ENCODE measurements around the gene CACNA1B. TPM values are rescaled to one million over a fixed set of nuclear protein-coding genes. Genes with fewer than 3 reads are reported as not detected.
A peak's percentile ranks its signal among the peaks of the same experiment; 100 is the strongest.

The CACNA1B gene
- total RNA-seq, 1 donor from 2014 or later, result 84.4 TPM

DNA sequence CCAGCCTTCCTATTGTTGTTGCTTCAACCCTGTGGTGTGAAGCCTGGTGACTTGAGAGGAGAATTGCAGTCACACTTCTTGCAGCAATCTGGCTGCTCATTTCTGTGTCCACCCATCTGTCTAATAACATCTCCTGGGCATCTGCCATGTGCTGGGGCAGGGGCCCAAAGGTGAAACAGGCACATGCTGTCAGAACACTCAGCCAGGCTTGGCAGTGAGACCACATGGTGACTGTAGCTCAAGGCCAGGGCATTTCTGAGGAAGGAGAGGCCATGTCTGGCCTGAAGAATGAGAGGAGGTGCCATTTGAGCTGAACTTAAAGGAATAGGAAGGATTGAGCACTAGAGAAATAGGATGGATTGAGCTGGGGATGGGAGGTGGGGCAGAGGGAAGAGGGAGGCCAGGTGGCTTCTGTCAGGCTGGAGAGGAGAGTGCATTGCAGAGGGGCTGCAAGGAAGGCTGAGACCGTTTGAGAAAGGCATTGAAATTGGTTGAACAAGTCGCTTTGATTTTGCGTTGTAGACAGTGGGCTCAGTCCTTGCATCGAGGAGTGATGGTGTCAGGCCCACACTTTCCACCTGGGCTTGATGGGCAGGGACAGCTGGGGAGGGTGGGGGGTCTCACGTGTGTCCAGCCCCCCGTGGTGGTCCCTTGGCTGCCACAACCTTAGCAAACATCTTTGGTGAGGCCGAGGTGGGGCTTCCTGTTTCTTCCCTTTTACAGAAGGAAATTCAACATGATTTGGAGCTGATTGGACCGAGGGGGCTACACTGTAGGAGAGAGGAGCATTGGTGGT is 222.4 kb downstream of the CACNA1B start:
- peak overlapping the region; percentile 55 for H3K4me3 Mint-ChIP-seq (ENCODE audit: unreplicated experiment)
- DNase-seq, result no peak
- TF ChIP-seq CTCF (IDR thresholded peaks at IDR 0.05; ENCODE audit: partially characterized antibody, unreplicated experiment), result no peak
- H3K4me1 Mint-ChIP-seq (ENCODE audit: low read depth, unreplicated experiment), result peaks cover 25% of the 10 kb centered on the region
- H3K36me3 Mint-ChIP-seq (ENCODE audit: unreplicated experiment), result peaks cover 25% of the 10 kb centered on the region
- H3K27ac Mint-ChIP-seq (ENCODE audit: unreplicated experiment), result peak overlapping the region; percentile 94
- peaks cover 34% of the 10 kb centered on the region for H3K9me3 Mint-ChIP-seq (ENCODE audit: unreplicated experiment)
- H3K27me3 Mint-ChIP-seq (ENCODE audit: unreplicated experiment), result peaks cover 22% of the 10 kb centered on the region

DNA sequence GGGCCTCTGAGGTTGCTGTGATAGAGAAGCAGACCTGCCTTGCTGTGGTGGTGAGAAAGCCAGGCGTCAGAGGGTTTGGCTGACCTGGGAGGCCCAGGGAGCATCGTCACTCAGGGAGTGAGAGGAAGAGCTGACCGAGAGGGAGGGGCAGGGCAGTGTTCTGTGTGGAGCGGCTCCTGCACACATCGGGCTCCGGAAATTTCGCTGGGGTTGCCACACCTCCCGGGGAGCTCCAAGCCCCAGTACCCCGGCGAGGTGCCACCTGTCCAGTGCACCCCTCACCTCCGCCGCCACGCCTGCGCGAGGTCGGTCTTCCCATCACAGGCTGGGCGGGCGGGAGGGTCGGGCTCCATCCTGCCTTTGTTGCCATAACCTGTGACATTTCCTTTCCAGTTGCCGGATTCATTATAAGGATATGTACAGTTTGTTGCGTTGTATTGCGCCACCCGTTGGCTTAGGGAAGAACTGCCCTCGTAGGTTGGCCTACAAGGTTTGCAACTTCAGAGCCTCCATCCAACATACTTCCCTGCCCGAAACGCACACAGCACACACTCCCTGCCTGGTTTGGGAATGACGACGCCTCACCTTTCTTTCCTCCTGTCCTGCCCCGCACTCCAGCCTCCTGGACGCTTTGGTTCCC is 223.2 kb downstream of the CACNA1B start:
- H3K36me3 Mint-ChIP-seq (ENCODE audit: unreplicated experiment), result peaks cover 18% of the 10 kb centered on the region
- TF ChIP-seq CTCF (IDR thresholded peaks at IDR 0.05; ENCODE audit: partially characterized antibody, unreplicated experiment), result no peak
- H3K9me3 Mint-ChIP-seq (ENCODE audit: unreplicated experiment), result peaks cover 30% of the 10 kb centered on the region
- peak overlapping the region; percentile 55 for H3K4me3 Mint-ChIP-seq (ENCODE audit: unreplicated experiment)
- peak overlapping the region; percentile 33 for H3K27ac Mint-ChIP-seq (ENCODE audit: unreplicated experiment)
- H3K27me3 Mint-ChIP-seq (ENCODE audit: unreplicated experiment), result peaks cover 22% of the 10 kb centered on the region
- H3K4me1 Mint-ChIP-seq (ENCODE audit: low read depth, unreplicated experiment), result peaks cover 25% of the 10 kb centered on the region
- no peak for DNase-seq

DNA sequence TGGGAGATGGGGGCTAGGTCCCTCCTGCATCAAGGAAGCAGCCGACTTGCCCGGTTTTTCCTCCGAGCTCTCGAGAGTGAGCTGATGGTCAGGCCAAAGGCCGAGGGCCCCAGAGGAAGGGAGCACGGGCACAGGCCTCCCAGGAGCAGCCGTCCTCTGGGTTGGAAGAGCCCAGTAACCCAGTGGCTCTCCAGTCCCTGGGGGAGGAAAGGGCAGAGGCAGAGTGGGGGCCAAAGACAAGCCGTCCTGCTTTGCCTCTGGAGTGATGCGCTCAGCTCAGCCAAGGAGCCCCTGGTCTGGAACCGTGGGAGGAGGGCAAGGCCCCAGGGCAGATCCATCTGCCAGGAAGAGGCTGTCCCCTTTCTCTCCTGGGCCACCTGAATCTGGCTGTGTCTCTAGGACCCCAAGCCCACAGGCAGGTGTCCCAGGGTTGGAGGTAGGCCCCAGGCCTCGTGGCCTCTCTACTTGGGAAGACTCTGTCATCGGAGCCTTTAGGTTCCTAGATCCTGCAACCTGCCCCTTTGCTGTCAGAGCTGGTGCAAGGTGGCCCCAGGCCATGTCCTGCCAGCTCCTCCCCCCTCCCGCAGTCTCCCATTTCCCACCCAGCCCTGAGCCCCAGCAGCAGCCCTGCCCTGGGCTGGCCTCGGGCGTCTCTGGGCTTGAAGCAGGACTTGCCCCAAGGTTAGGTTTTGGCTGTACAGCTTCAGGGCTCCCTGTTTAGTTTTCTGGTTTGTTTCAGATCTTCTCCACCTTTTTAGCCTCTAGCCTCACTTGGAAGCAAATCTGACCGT is 224.1 kb downstream of the CACNA1B start:
- Mint-ChIP-seq H3K27me3 (ENCODE audit: unreplicated experiment) (peaks cover 19% of the 10 kb centered on the region), H3K4me1 (ENCODE audit: low read depth, unreplicated experiment) (peaks cover 25% of the 10 kb centered on the region), H3K36me3 (ENCODE audit: unreplicated experiment) (peaks cover 10% of the 10 kb centered on the region), H3K9me3 (ENCODE audit: unreplicated experiment) (peaks cover 32% of the 10 kb centered on the region), H3K4me3 (ENCODE audit: unreplicated experiment) (no peak overlapping the region), H3K27ac (ENCODE audit: unreplicated experiment) (no peak overlapping the region)
- DNase-seq, result no peak
- TF ChIP-seq CTCF (IDR thresholded peaks at IDR 0.05; ENCODE audit: partially characterized antibody, unreplicated experiment), result no peak

DNA sequence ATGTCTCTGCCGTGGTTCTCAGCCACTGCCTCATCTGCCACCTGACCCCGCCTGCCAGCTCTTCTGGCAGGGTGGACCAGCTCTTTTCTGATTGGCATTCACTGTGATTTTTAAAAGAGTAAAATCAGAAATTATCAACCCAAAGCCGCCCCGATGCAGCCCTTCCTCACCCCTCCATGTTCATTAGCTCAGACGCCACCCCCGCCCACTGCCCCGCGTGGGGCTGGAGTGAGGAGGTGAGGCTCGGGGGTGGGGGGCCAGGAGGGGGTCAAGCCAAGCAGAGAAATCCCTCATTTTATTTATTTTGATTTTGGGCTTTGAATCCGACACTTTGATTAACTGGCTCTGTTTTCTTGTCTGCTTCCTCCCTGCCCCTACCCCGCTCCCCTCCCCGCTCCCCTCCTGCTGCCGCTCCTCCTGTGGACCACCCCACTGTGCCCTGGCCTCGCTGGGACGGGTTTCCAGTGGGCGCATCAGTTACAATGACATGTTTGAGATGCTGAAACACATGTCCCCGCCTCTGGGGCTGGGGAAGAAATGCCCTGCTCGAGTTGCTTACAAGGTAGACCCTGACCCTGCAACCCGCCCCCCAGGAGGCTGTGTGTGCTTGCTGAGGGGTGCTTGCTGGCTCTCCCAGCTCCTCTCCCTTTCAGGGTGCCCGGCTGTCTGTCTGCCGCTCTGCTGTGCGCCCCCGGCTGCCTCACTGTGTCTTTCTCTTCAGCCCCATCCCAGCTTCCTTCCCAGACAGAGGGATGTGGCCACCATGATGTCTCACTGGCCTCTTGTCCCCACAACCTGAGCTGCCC is 224.9 kb downstream of the CACNA1B start:
- Mint-ChIP-seq H3K4me1 (ENCODE audit: low read depth, unreplicated experiment) (peaks cover 25% of the 10 kb centered on the region), H3K4me3 (ENCODE audit: unreplicated experiment) (no peak overlapping the region), H3K27ac (ENCODE audit: unreplicated experiment) (no peak overlapping the region), H3K9me3 (ENCODE audit: unreplicated experiment) (peaks cover 33% of the 10 kb centered on the region), H3K36me3 (ENCODE audit: unreplicated experiment) (peaks cover 9% of the 10 kb centered on the region), H3K27me3 (ENCODE audit: unreplicated experiment) (peaks cover 20% of the 10 kb centered on the region)
- TF ChIP-seq CTCF (IDR thresholded peaks at IDR 0.05; ENCODE audit: partially characterized antibody, unreplicated experiment), result no peak
- DNase-seq, result no peak

Data from glutamatergic neuron (in vitro differentiated cells).